Naive thymus-derived CD4-positive, alpha-beta T cell (primary cell): ENCODE measurements around the gene CAMTA1. TPM values are rescaled to one million over a fixed set of nuclear protein-coding genes. Genes with fewer than 3 reads are reported as not detected.

Experiments
- ATAC-seq: fragments of 150-1000 bp; cut with Tn5 transposase; 2 replicates; pipeline ENCODE4 v1.10.0; 2021; ENCODE audit warnings: mild to moderate bottlenecking, moderate library complexity
- CTCF ChIA-PET: fragments of 350-600 bp; sonication (Branson Sonifier 250); formaldehyde crosslinking; loops from one replicate; lab custom pipeline; 2021; ENCODE audit warnings: antibody characterized with exemption; lab: Charles Lee
- POLR2A ChIA-PET: fragments of 350-600 bp; sonication (Branson Sonifier 250); formaldehyde crosslinking; loops from one replicate; lab custom pipeline; 2021; ENCODE audit warnings: antibody characterized with exemption, inconsistent platforms; lab: Charles Lee
- DNase-seq, 9 donors: peaks; one replicate each; pipeline versions ENCODE4 v3.0.0 to v3.0.0-alpha.2; 2020 to 2022; ENCODE audit warnings: mixed read lengths in 1 of 9
- H3K27ac ChIP-seq: one replicate; pipeline ENCODE4 v1.7.0; 2013; ENCODE audit warnings: mild to moderate bottlenecking, low read depth, low read length, moderate library complexity
- H3K27me3 ChIP-seq, 2 donors: one replicate each; pipeline ENCODE4 v1.7.0; 2013; ENCODE audit warnings: low read length in 2 of 2, mild to moderate bottlenecking in 2 of 2, moderate library complexity in 2 of 2; ENCODE audit not compliant: control insufficient read depth in 2 of 2, insufficient read depth in 2 of 2
- H3K36me3 ChIP-seq, 3 experiments: 1 replicate in 2 of 3; 2 replicates in 1 of 3; pipeline ENCODE4 v1.7.0; 2013; ENCODE audit warnings: low read length in 3 of 3, mild to moderate bottlenecking in 3 of 3, moderate library complexity in 1 of 3; ENCODE audit not compliant: insufficient read depth in 3 of 3, control insufficient read depth in 2 of 3
- H3K4me1 ChIP-seq, 2 donors: one replicate each; pipeline ENCODE4 v1.7.0; 2013; ENCODE audit warnings: low read length in 2 of 2, mild to moderate bottlenecking in 2 of 2, moderate library complexity in 1 of 2; ENCODE audit not compliant: control insufficient read depth in 2 of 2, insufficient read depth in 2 of 2
- H3K4me3 ChIP-seq: 2 replicates; pipeline ENCODE4 v1.7.0; 2013; ENCODE audit warnings: mild to moderate bottlenecking, low read length
- H3K9me3 ChIP-seq, 3 experiments: 1 replicate in 2 of 3; 2 replicates in 1 of 3; pipeline ENCODE4 v1.7.0; 2013; ENCODE audit warnings: low read length in 3 of 3; ENCODE audit not compliant: control insufficient read depth in 2 of 3
- H3K27ac Mint-ChIP-seq, 9 donors: one replicate each; pipeline ENCODE4 v1.8.0; 2020 to 2022; ENCODE audit warnings: mixed read lengths in 9 of 9, mild to moderate bottlenecking in 8 of 9, moderate library complexity in 5 of 9, inconsistent platforms in 2 of 9
- H3K27me3 Mint-ChIP-seq, 5 donors: one replicate each; pipeline ENCODE4 v1.8.0; 2021 to 2022; ENCODE audit warnings: mixed read lengths in 5 of 5, mild to moderate bottlenecking in 1 of 5
- H3K36me3 Mint-ChIP-seq, 5 donors: one replicate each; pipeline ENCODE4 v1.8.0; 2020 to 2022; ENCODE audit warnings: mixed read lengths in 5 of 5, mild to moderate bottlenecking in 3 of 5, inconsistent platforms in 1 of 5
- H3K4me1 Mint-ChIP-seq, 7 donors: one replicate each; pipeline ENCODE4 v1.8.0; 2020 to 2022; ENCODE audit warnings: mixed read lengths in 7 of 7, mild to moderate bottlenecking in 3 of 7, inconsistent platforms in 1 of 7
- H3K4me3 Mint-ChIP-seq, 10 donors: one replicate each; pipeline ENCODE4 v1.8.0; 2020 to 2022; ENCODE audit warnings: mild to moderate bottlenecking in 10 of 10, mixed read lengths in 10 of 10, moderate library complexity in 6 of 10, inconsistent platforms in 2 of 10
- H3K9me3 Mint-ChIP-seq, 11 donors: one replicate each; pipeline ENCODE4 v1.8.0; 2020 to 2022; ENCODE audit warnings: mixed read lengths in 11 of 11, mild to moderate bottlenecking in 4 of 11, inconsistent platforms in 1 of 11, moderate library complexity in 1 of 11
- intact Hi-C, 2 donors: fragments of 100-400 bp; cut with micrococcal nuclease; formaldehyde crosslinking; loops; one replicate each; pipeline ENCODE4 v1.15.1; 2023
- polyA plus RNA-seq, 2 donors: library from polyadenylated mRNA; unstranded; fragments of 300-500 nt; fragmentation: Illumina TruSeq; gene quantifications; one replicate each; pipeline ENCODE4 v1.2.3, GENCODE V29; 2021
- total RNA-seq, 6 experiments: library from RNA in 5 of 6; stranded (reverse) in 5 of 6; gene quantifications; 1 replicate in 5 of 6; 2 replicates in 1 of 6; pipeline ENCODE4 v1.2.3 and lab custom pipeline; 2021 to 2026

Gene CAMTA1
- total and polyA plus RNA-seq, 7 experiments from 2014 or later: 38.1 to 68.6 (median 42.6) TPM

- Mint-ChIP-seq H3K9me3 (peaks cover 0 to 5% (median 0%) of the 10 kb centered on the region in 11 donors), H3K27me3 (peaks cover 0 to 23% (median 20%) of the 10 kb centered on the region in 5 donors), H3K4me3 (no peak overlapping the region), H3K27ac (no peak overlapping the region), H3K36me3 (no peaks in the 10 kb centered on the region), H3K4me1 (no peaks in the 10 kb centered on the region)
- no peak for DNase-seq
- Histone ChIP-seq H3K4me1 (no peaks in the 10 kb centered on the region), H3K27me3 (no peaks in the 10 kb centered on the region), H3K36me3 (no peaks in the 10 kb centered on the region), H3K9me3 (no peaks in the 10 kb centered on the region), H3K27ac (no peak overlapping the region), H3K4me3 (no peak overlapping the region)
- intact Hi-C loops: no loop called here
- CTCF ChIA-PET: no interaction called here
- POLR2A ChIA-PET: no interaction called here
- ATAC-seq: no peak
Observed at GRCh38 chr1:7296968-7297367, 511.7 kb downstream of the CAMTA1 start.

- Mint-ChIP-seq H3K4me1 (no peaks in the 10 kb centered on the region), H3K27me3 (peaks cover 0 to 28% (median 23%) of the 10 kb centered on the region in 5 donors), H3K36me3 (no peaks in the 10 kb centered on the region), H3K9me3 (peaks cover 0 to 5% (median 0%) of the 10 kb centered on the region in 11 donors), H3K27ac (no peak overlapping the region), H3K4me3 (no peak overlapping the region)
- H3K36me3 ChIP-seq: no peaks in the 10 kb centered on the region
- no peaks in the 10 kb centered on the region for H3K9me3 ChIP-seq
- intact Hi-C loops: no loop called here
- no peak overlapping the region for H3K27ac ChIP-seq
- POLR2A ChIA-PET: no interaction called here
- no peaks in the 10 kb centered on the region for H3K4me1 ChIP-seq
- no peaks in the 10 kb centered on the region for H3K27me3 ChIP-seq
- no peak for ATAC-seq
- DNase-seq: no peak
- no peak overlapping the region for H3K4me3 ChIP-seq
- CTCF ChIA-PET: no interaction called here
Observed at GRCh38 chr1:7298145-7298544, 512.9 kb downstream of the CAMTA1 start.

- Mint-ChIP-seq H3K4me3 (no peak overlapping the region), H3K36me3 (no peaks in the 10 kb centered on the region), H3K27me3 (peaks cover 0 to 34% (median 28%) of the 10 kb centered on the region in 5 donors), H3K9me3 (peaks cover 0 to 5% (median 0%) of the 10 kb centered on the region in 11 donors), H3K4me1 (no peaks in the 10 kb centered on the region), H3K27ac (no peak overlapping the region)
- H3K36me3 ChIP-seq: no peaks in the 10 kb centered on the region
- H3K4me1 ChIP-seq: no peaks in the 10 kb centered on the region
- DNase-seq (no peak), ATAC-seq (no peak)
- H3K9me3 ChIP-seq: no peaks in the 10 kb centered on the region
- ChIA-PET CTCF (no interaction called here), POLR2A (no interaction called here)
- H3K4me3 ChIP-seq: no peak overlapping the region
- intact Hi-C loops: no loop called here
- no peak overlapping the region for H3K27ac ChIP-seq
- H3K27me3 ChIP-seq: no peaks in the 10 kb centered on the region
Observed at GRCh38 chr1:7298749-7299151, 513.5 kb downstream of the CAMTA1 start.

- CTCF ChIA-PET: no interaction called here
- Histone ChIP-seq H3K4me3 (no peak overlapping the region), H3K27me3 (no peaks in the 10 kb centered on the region), H3K36me3 (no peaks in the 10 kb centered on the region), H3K9me3 (no peaks in the 10 kb centered on the region), H3K27ac (no peak overlapping the region), H3K4me1 (no peaks in the 10 kb centered on the region)
- peaks cover 0 to 37% (median 28%) of the 10 kb centered on the region in 5 donors for H3K27me3 Mint-ChIP-seq
- POLR2A ChIA-PET: no interaction called here
- DNase-seq (no peak), ATAC-seq (no peak)
- H3K4me1 Mint-ChIP-seq: no peaks in the 10 kb centered on the region
- peaks cover 0 to 5% (median 0%) of the 10 kb centered on the region in 11 donors for H3K9me3 Mint-ChIP-seq
- intact Hi-C loops: no loop called here
- no peaks in the 10 kb centered on the region for H3K36me3 Mint-ChIP-seq
- H3K4me3 Mint-ChIP-seq: no peak overlapping the region
- no peak overlapping the region for H3K27ac Mint-ChIP-seq
Observed at GRCh38 chr1:7299329-7299799, 514.1 kb downstream of the CAMTA1 start.

- CTCF ChIA-PET: no interaction called here
Observed at GRCh38 chr1:7299994-7300393, 514.7 kb downstream of the CAMTA1 start.

GRCh38 chr1:7300893-7301663 is 515.8 kb downstream of the CAMTA1 start:
- DNase-seq (no peak), ATAC-seq (no peak)
- Mint-ChIP-seq H3K27ac (no peak overlapping the region), H3K27me3 (peaks cover 2 to 41% (median 28%) of the 10 kb centered on the region in 5 donors), H3K4me3 (no peak overlapping the region), H3K36me3 (no peaks in the 10 kb centered on the region), H3K4me1 (no peaks in the 10 kb centered on the region), H3K9me3 (peaks cover 0 to 9% (median 3%) of the 10 kb centered on the region in 11 donors)
- POLR2A ChIA-PET: no interaction called here
- H3K27me3 ChIP-seq: no peaks in the 10 kb centered on the region
- no peaks in the 10 kb centered on the region for H3K4me1 ChIP-seq
- intact Hi-C loops: no loop called here
- H3K4me3 ChIP-seq: no peak overlapping the region
- no peaks in the 10 kb centered on the region for H3K9me3 ChIP-seq
- no peaks in the 10 kb centered on the region for H3K36me3 ChIP-seq
- H3K27ac ChIP-seq: no peak overlapping the region
- CTCF ChIA-PET: no interaction called here

More at GRCh38 chr1:7299994-7300393, 514.7 kb downstream of the CAMTA1 start:
- H3K36me3 ChIP-seq: no peaks in the 10 kb centered on the region
- H3K27ac ChIP-seq: no peak overlapping the region
- Mint-ChIP-seq H3K4me1 (no peaks in the 10 kb centered on the region), H3K4me3 (no peak overlapping the region), H3K9me3 (peaks cover 0 to 5% (median 0%) of the 10 kb centered on the region in 11 donors), H3K27ac (no peak overlapping the region), H3K36me3 (no peaks in the 10 kb centered on the region), H3K27me3 (peaks cover 0 to 37% (median 28%) of the 10 kb centered on the region in 5 donors)
- H3K4me1 ChIP-seq: no peaks in the 10 kb centered on the region
- no peak overlapping the region for H3K4me3 ChIP-seq
- no peaks in the 10 kb centered on the region for H3K9me3 ChIP-seq
- no peak for DNase-seq
- POLR2A ChIA-PET: no interaction called here
- intact Hi-C loops: no loop called here
- H3K27me3 ChIP-seq: no peaks in the 10 kb centered on the region
- no peak for ATAC-seq

- Histone ChIP-seq H3K27ac (no peak overlapping the region), H3K4me3 (no peak overlapping the region), H3K36me3 (no peaks in the 10 kb centered on the region), H3K4me1 (no peaks in the 10 kb centered on the region), H3K9me3 (no peaks in the 10 kb centered on the region), H3K27me3 (no peaks in the 10 kb centered on the region)
- DNase-seq (no peak), ATAC-seq (no peak)
- H3K4me3 Mint-ChIP-seq: no peak overlapping the region
- ChIA-PET POLR2A (no interaction called here), CTCF (no interaction called here)
- no peaks in the 10 kb centered on the region for H3K4me1 Mint-ChIP-seq
- no peak overlapping the region for H3K27ac Mint-ChIP-seq
- peaks cover 0 to 9% (median 5%) of the 10 kb centered on the region in 11 donors for H3K9me3 Mint-ChIP-seq
- H3K27me3 Mint-ChIP-seq: peaks cover 2 to 41% (median 23%) of the 10 kb centered on the region in 5 donors
- no peaks in the 10 kb centered on the region for H3K36me3 Mint-ChIP-seq
- intact Hi-C loops: no loop called here
Observed at GRCh38 chr1:7301664-7301981, 516.4 kb downstream of the CAMTA1 start.
